Astrocyte of the spinal cord (primary cell): Measurements from ENCODE around the gene TMEM143.
"Not testable (repeated sequence)": the region's sequence is repeated elsewhere in the genome, so short reads cannot be mapped to it uniquely, and the experiment has no call there.

Source experiments
- DNase-seq: peaks from one replicate; pipeline ENCODE4 v3.0.0; 2011; ENCODE audit warnings: low read depth, low spot score
- H3K4me3 ChIP-seq: 2 replicates; pipeline ENCODE4 v1.5.1; 2011; ENCODE audit warnings: low read depth, mild to moderate bottlenecking, low read length, moderate library complexity
- CTCF ChIP-seq: IDR thresholded peaks from 2 replicates; pipeline ENCODE4 v1.5.1; 2012; ENCODE audit warnings: low read depth, mild to moderate bottlenecking, low read length, inconsistent platforms
- in situ Hi-C: cut with HindIII; loops from 2 replicates; pipeline ENCODE4 v1.10.0; 2017; ENCODE audit warnings: low sequenced_read_pairs

Gene TMEM143

GRCh38 chr19:48321622-48322591, 41.8 kb downstream of the TMEM143 start:
- in situ Hi-C loops, result no loop called here
- peak overlapping the region; percentile 53 for H3K4me3 ChIP-seq
- peak; percentile 100 for DNase-seq
- TF ChIP-seq CTCF, result no peak

GRCh38 chr19:48321372-48321621, 42.4 kb downstream of the TMEM143 start:
- in situ Hi-C loops, result no loop called here
- DNase-seq, result peak; percentile 91
- peak overlapping the region; percentile 53 for H3K4me3 ChIP-seq
- no peak for TF ChIP-seq CTCF

GRCh38 chr19:48319647-48320541, 43.8 kb downstream of the TMEM143 start:
- TF ChIP-seq CTCF, result peak; percentile 87
- in situ Hi-C loops, result no loop called here
- no peak overlapping the region for H3K4me3 ChIP-seq
- DNase-seq, result peak; percentile 79

- in situ Hi-C loops, result no loop called here
- DNase-seq, result no peak
- TF ChIP-seq CTCF, result no peak
- H3K4me3 ChIP-seq, result no peak overlapping the region
These were observed 45.3 kb downstream of the TMEM143 start for GRCh38 chr19:48318286-48318987.

- in situ Hi-C loops, H3K4me3 ChIP-seq: not testable (repeated sequence)
These were observed 46.1 kb downstream of the TMEM143 start for GRCh38 chr19:48317708-48317960.

GRCh38 chr19:48315712-48316111, 48.0 kb downstream of the TMEM143 start:
- no peak for DNase-seq
- no peak for TF ChIP-seq CTCF
- in situ Hi-C loops, result no loop called here
- H3K4me3 ChIP-seq, result no peak overlapping the region

More at GRCh38 chr19:48317708-48317960, 46.1 kb downstream of the TMEM143 start:
- not testable (repeated sequence) for DNase-seq
